Mesenchymal stem cell (in vitro differentiated cells and primary cell): ENCODE measurements around the gene UBIAD1.

ENCODE experiments used
- DNase-seq: peaks from one replicate; pipeline ENCODE4 v3.0.0-alpha.2; 2013
- H2AFZ ChIP-seq: one replicate; pipeline ENCODE4 v1.6.1; 2013; ENCODE audit warnings: low read depth, mild to moderate bottlenecking, control low read depth, inconsistent platforms, low read length, moderate library complexity
- H2AK5ac ChIP-seq: 2 replicates; pipeline ENCODE4 v1.6.1; 2013; ENCODE audit warnings: low read length, moderate library complexity, mild to moderate bottlenecking, inconsistent platforms; ENCODE audit not compliant: severe bottlenecking
- H2BK120ac ChIP-seq: one replicate; pipeline ENCODE4 v1.6.1; 2013; ENCODE audit warnings: low read depth, mild to moderate bottlenecking, inconsistent platforms, low read length, moderate library complexity
- H2BK12ac ChIP-seq, 2 experiments: one replicate each; pipeline ENCODE4 v1.6.1; 2013; ENCODE audit warnings: inconsistent platforms in 2 of 2, low read length in 2 of 2, mild to moderate bottlenecking in 2 of 2, moderate library complexity in 2 of 2, control low read depth in 1 of 2
- H2BK15ac ChIP-seq: one replicate; pipeline ENCODE4 v1.6.1; 2013; ENCODE audit warnings: mild to moderate bottlenecking, low read depth, inconsistent platforms; ENCODE audit not compliant: poor library complexity, severe bottlenecking
- H2BK5ac ChIP-seq: 2 replicates; pipeline ENCODE4 v1.6.1; 2013; ENCODE audit warnings: low read depth, mild to moderate bottlenecking, low read length, control low read depth, inconsistent platforms; ENCODE audit not compliant: poor library complexity, severe bottlenecking
- H3K14ac ChIP-seq, 2 experiments: one replicate each; pipeline ENCODE4 v1.6.1; 2013; ENCODE audit warnings: inconsistent platforms in 2 of 2, low read length in 2 of 2, control low read depth in 1 of 2, mild to moderate bottlenecking in 1 of 2, moderate library complexity in 1 of 2
- H3K18ac ChIP-seq, 2 experiments: one replicate each; pipeline ENCODE4 v1.6.1; 2013; ENCODE audit warnings: inconsistent platforms in 2 of 2, low read length in 2 of 2, control low read depth in 1 of 2, low read depth in 1 of 2, mild to moderate bottlenecking in 1 of 2
- H3K23ac ChIP-seq, 2 experiments: one replicate each; pipeline ENCODE4 v1.6.1; 2013; ENCODE audit warnings: inconsistent platforms in 2 of 2, low read length in 2 of 2, mild to moderate bottlenecking in 2 of 2, moderate library complexity in 2 of 2, control low read depth in 1 of 2
- H3K27ac ChIP-seq: 2 replicates; pipeline ENCODE4 v1.5.1; 2013; ENCODE audit warnings: mild to moderate bottlenecking, moderate library complexity, low read length, control low read depth, inconsistent platforms; ENCODE audit not compliant: poor library complexity, severe bottlenecking
- H3K27me3 ChIP-seq, 2 experiments: 2 replicates each; pipeline versions ENCODE4 v1.6.1 to v1.7.0; 2013; ENCODE audit warnings: low read length in 2 of 2, mild to moderate bottlenecking in 2 of 2, moderate library complexity in 2 of 2, control low read depth in 1 of 2, inconsistent platforms in 1 of 2; ENCODE audit not compliant: control insufficient read depth in 1 of 2, insufficient read depth in 1 of 2
- H3K36me3 ChIP-seq, 2 experiments: 2 replicates each; pipeline versions ENCODE4 v1.6.1 to v1.7.0; 2013; ENCODE audit warnings: low read length in 2 of 2, control low read depth in 1 of 2, inconsistent platforms in 1 of 2, low read depth in 1 of 2, mild to moderate bottlenecking in 1 of 2; ENCODE audit not compliant: insufficient read depth in 2 of 2, control insufficient read depth in 1 of 2
- H3K4ac ChIP-seq, 2 experiments: one replicate each; pipeline ENCODE4 v1.6.1; 2013; ENCODE audit warnings: inconsistent platforms in 2 of 2, low read length in 2 of 2, mild to moderate bottlenecking in 2 of 2, moderate library complexity in 2 of 2, control low read depth in 1 of 2, low read depth in 1 of 2
- H3K4me1 ChIP-seq: 2 replicates; pipeline ENCODE4 v1.6.1; 2013; ENCODE audit warnings: low read depth, low read length, control low read depth; ENCODE audit not compliant: control insufficient read depth, insufficient read depth
- H3K4me2 ChIP-seq: 2 replicates; pipeline ENCODE4 v1.6.1; 2013; ENCODE audit warnings: low read length, mild to moderate bottlenecking, inconsistent platforms; ENCODE audit not compliant: poor library complexity, severe bottlenecking
- H3K4me3 ChIP-seq, 2 experiments: 2 replicates each; pipeline versions ENCODE4 v1.5.1 to v1.7.0; 2013; ENCODE audit warnings: low read length in 2 of 2, mild to moderate bottlenecking in 2 of 2, control low read depth in 1 of 2, low read depth in 1 of 2; ENCODE audit not compliant: insufficient read depth in 1 of 2
- H3K79me1 ChIP-seq: replicated peaks from 2 replicates; pipeline ENCODE4 v1.6.1; 2013; ENCODE audit warnings: mild to moderate bottlenecking, control low read depth, low read length, inconsistent platforms; ENCODE audit not compliant: poor library complexity, severe bottlenecking
- H3K9ac ChIP-seq: 2 replicates; pipeline ENCODE4 v1.7.0; 2013; ENCODE audit warnings: mild to moderate bottlenecking, low read length, moderate library complexity
- H3K9me3 ChIP-seq: 2 replicates; pipeline ENCODE4 v1.7.0; 2013; ENCODE audit warnings: mild to moderate bottlenecking, low read length; ENCODE audit not compliant: control insufficient read depth
- H4K8ac ChIP-seq: one replicate; pipeline ENCODE4 v1.6.1; 2013; ENCODE audit warnings: inconsistent platforms, mild to moderate bottlenecking, low read length, moderate library complexity
- H4K91ac ChIP-seq: one replicate; pipeline ENCODE4 v1.6.1; 2013; ENCODE audit warnings: mild to moderate bottlenecking, low read length, inconsistent platforms
- WGBS: methylation state at CpG from one replicate; pipeline ENCODE4 v1.1.7; 2013; ENCODE audit warnings: mixed read lengths; 5-methylcytosine and 5-hydroxymethylcytosine counted together

The UBIAD1 gene

DNA sequence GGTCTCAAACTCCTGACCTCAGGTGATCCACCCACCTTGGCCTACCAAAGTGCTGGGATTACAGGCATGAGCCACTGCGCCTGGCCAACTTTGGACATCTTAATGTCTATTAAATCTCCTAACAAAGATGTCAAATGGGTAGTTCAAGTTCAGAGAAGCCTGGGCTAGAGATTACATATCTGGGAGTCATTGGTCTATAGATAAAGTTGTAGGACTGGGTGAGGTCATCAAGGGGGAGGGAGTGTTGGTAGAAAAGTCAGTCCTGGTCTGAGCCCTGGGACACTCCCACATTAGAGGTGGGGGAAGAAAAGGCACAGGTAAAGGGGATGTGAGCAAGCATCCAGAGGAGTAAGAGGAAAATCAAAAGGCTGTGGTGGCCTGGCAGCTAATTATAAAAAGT is 6.6 kb downstream of the UBIAD1 start:
- H3K9me3 ChIP-seq: no peaks in the 10 kb centered on the region
- no peak overlapping the region for H3K9ac ChIP-seq
- H3K4ac ChIP-seq: no peak overlapping the region
- no peak overlapping the region for H3K14ac ChIP-seq
- H3K36me3 ChIP-seq: peaks cover 7 to 18% of the 10 kb centered on the region in 2 experiments
- no peak overlapping the region for H3K4me2 ChIP-seq
- H4K8ac ChIP-seq: no peak overlapping the region
- H2AK5ac ChIP-seq: no peak overlapping the region
- H4K91ac ChIP-seq: no peak overlapping the region
- no peak overlapping the region for H3K23ac ChIP-seq
- no peaks in the 10 kb centered on the region for H3K27me3 ChIP-seq
- H2BK15ac ChIP-seq: no peak overlapping the region
- WGBS: no CpG with 5 or more reads among the region's 1 CpG
- no peak overlapping the region for H2BK12ac ChIP-seq
- no peak for DNase-seq
- H2BK120ac ChIP-seq: no peak overlapping the region
- no peak overlapping the region for H2BK5ac ChIP-seq
- H2AFZ ChIP-seq: no peak overlapping the region
- no peak overlapping the region for H3K27ac ChIP-seq
- no peak overlapping the region for H3K18ac ChIP-seq
- peaks cover 2% of the 10 kb centered on the region for H3K4me1 ChIP-seq
- peaks cover 47% of the 10 kb centered on the region for H3K79me1 ChIP-seq
- H3K4me3 ChIP-seq: no peak overlapping the region

DNA sequence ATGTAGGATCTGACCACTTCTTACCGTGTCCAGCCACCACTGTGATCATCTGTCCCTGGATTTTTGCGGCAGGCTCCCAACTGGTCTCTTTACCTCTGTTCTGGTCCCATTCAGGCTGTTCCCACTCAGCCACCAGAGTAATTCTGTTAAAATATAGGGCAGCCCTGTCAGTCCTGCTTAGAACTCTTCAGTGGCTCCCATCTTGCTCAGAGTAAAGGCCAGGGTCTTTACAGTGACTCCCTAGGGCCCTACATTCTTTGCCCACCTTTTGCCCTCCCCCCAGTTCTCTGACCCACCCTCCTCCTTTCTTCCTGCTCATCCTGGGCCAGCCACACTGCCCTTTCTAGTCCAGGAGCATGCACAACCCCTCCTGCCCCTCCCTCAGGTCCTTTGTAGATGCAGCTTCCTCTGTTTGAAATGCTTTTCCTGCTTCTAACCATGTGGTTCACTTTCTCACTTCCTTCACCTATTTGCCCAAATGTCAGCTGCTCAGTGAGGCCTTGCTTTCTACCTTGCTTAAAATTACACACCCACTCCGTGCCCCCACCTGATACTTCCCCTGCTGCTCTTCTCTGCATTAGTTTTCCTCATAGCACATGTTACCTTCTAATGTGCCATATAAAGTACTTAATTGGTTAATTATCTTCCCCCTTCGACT is 7.8 kb downstream of the UBIAD1 start:
- Histone ChIP-seq H4K8ac (no peak overlapping the region), H4K91ac (no peak overlapping the region), H3K23ac (no peak overlapping the region), H3K14ac (no peak overlapping the region), H2BK5ac (no peak overlapping the region), H2AK5ac (no peak overlapping the region), H3K9me3 (no peaks in the 10 kb centered on the region), H2BK12ac (no peak overlapping the region), H3K4me3 (no peak overlapping the region), H3K18ac (no peak overlapping the region), H3K4me2 (no peak overlapping the region), H3K27me3 (no peaks in the 10 kb centered on the region), H2BK120ac (no peak overlapping the region), H2BK15ac (no peak overlapping the region), H3K79me1 (peaks cover 52% of the 10 kb centered on the region), H3K36me3 (peaks cover 14 to 19% of the 10 kb centered on the region in 2 experiments), H3K27ac (no peak overlapping the region), H3K4me1 (peaks cover 3% of the 10 kb centered on the region), H2AFZ (no peak overlapping the region), H3K4ac (no peak overlapping the region), H3K9ac (no peak overlapping the region)
- no peak for DNase-seq
- 96% methylated on average over 4 of the region's 4 CpGs for WGBS

DNA sequence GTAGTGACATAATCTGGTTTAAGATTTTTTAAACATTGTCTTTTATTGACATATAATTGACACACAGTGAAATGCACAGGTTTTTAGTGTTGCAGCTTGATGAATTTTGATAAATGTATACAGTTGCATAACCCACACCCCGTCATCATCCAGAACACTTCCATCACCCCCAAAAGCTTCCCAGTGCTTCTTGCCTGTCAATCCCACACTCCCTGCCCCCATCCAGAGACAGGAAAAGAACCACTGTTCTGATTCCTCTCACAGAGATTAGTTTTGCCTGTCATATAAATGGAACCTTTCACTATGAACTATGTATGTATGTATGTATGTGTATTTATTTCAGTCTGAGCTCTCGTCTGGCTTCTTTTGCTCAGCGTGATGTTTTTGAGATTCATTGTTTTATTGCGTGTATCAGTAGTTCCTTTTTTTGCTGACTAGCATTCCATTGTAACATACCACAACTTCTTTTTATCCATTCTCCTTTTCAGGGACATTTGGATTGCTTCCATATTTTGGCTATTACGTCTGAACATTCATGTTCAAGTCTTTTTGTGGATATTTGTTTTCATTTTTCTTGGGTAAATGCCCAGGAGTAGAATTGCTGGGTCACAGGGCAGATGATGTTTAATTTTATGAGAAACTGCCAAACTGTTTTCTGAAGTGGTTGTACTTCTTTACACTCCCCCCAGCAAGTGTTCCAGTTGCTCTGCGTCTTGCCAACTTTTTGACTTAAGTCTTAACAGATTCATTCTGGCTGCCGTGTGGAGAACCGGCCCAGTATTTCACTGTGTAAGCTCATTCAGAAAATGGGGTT is 8.7 kb downstream of the UBIAD1 start:
- peaks cover 15 to 21% of the 10 kb centered on the region in 2 experiments for H3K36me3 ChIP-seq
- no peak for DNase-seq
- no peak overlapping the region for H2BK12ac ChIP-seq
- H3K18ac ChIP-seq: no peak overlapping the region
- no peak overlapping the region for H2BK15ac ChIP-seq
- no peaks in the 10 kb centered on the region for H3K9me3 ChIP-seq
- no peak overlapping the region for H3K4ac ChIP-seq
- no peak overlapping the region for H3K14ac ChIP-seq
- no peak overlapping the region for H2AFZ ChIP-seq
- H3K79me1 ChIP-seq: peaks cover 50% of the 10 kb centered on the region
- H3K23ac ChIP-seq: no peak overlapping the region
- H4K8ac ChIP-seq: no peak overlapping the region
- H4K91ac ChIP-seq: no peak overlapping the region
- no peak overlapping the region for H3K4me2 ChIP-seq
- no peak overlapping the region for H2AK5ac ChIP-seq
- H3K4me1 ChIP-seq: peaks cover 7% of the 10 kb centered on the region
- WGBS: 94% methylated on average over 8 of the region's 8 CpGs
- no peaks in the 10 kb centered on the region for H3K27me3 ChIP-seq
- no peak overlapping the region for H3K9ac ChIP-seq
- no peak overlapping the region for H2BK5ac ChIP-seq
- no peak overlapping the region for H3K27ac ChIP-seq
- H2BK120ac ChIP-seq: no peak overlapping the region
- no peak overlapping the region for H3K4me3 ChIP-seq

GRCh38 chr1:11283151-11283550 is 10.2 kb downstream of the UBIAD1 start:
- no peak for DNase-seq
- no peak overlapping the region for H3K23ac ChIP-seq
- H4K91ac ChIP-seq: no peak overlapping the region
- WGBS: 99% methylated on average over 3 of the region's 6 CpGs
- no peak overlapping the region for H2BK12ac ChIP-seq
- no peak overlapping the region for H2AFZ ChIP-seq
- no peak overlapping the region for H3K9ac ChIP-seq
- no peak overlapping the region for H3K4me3 ChIP-seq
- H3K36me3 ChIP-seq: peaks cover 21% of the 10 kb centered on the region in 2 experiments
- no peaks in the 10 kb centered on the region for H3K9me3 ChIP-seq
- no peak overlapping the region for H3K18ac ChIP-seq
- peaks cover 10% of the 10 kb centered on the region for H3K4me1 ChIP-seq
- H2BK15ac ChIP-seq: no peak overlapping the region
- no peak overlapping the region for H3K14ac ChIP-seq
- H2BK5ac ChIP-seq: no peak overlapping the region
- H3K79me1 ChIP-seq: peaks cover 46% of the 10 kb centered on the region
- H3K27me3 ChIP-seq: no peaks in the 10 kb centered on the region
- H3K4me2 ChIP-seq: no peak overlapping the region
- no peak overlapping the region for H2AK5ac ChIP-seq
- H4K8ac ChIP-seq: no peak overlapping the region
- no peak overlapping the region for H2BK120ac ChIP-seq
- no peak overlapping the region for H3K27ac ChIP-seq
- H3K4ac ChIP-seq: no peak overlapping the region
